Skeletal muscle satellite cell (primary cell): ENCODE data around the gene VSIR.

Experiments
- H3K27me3 ChIP-seq: 2 replicates; pipeline ENCODE4 v1.7.0; 2013; ENCODE audit warnings: low read length; ENCODE audit not compliant: control insufficient read depth, insufficient read depth
- H3K36me3 ChIP-seq: 2 replicates; pipeline ENCODE4 v1.7.0; 2013; ENCODE audit warnings: mild to moderate bottlenecking, control low read depth, low read length; ENCODE audit not compliant: insufficient read depth
- H3K4me1 ChIP-seq: 2 replicates; pipeline ENCODE4 v1.7.0; 2013; ENCODE audit warnings: low read length; ENCODE audit not compliant: control insufficient read depth, insufficient read depth
- H3K4me2 ChIP-seq: 2 replicates; pipeline ENCODE4 v1.7.0; 2013; ENCODE audit warnings: mild to moderate bottlenecking, low read length
- H3K4me3 ChIP-seq: 2 replicates; pipeline ENCODE4 v1.7.0; 2013; ENCODE audit warnings: low read length
- H3K9ac ChIP-seq: 2 replicates; pipeline ENCODE4 v1.7.0; 2013; ENCODE audit warnings: mild to moderate bottlenecking, low read depth, low read length, moderate library complexity
- H3K9me3 ChIP-seq: replicated peaks from 2 replicates; pipeline ENCODE4 v1.7.0; 2013; ENCODE audit warnings: mild to moderate bottlenecking, control low read depth, low read length

The VSIR gene

DNA sequence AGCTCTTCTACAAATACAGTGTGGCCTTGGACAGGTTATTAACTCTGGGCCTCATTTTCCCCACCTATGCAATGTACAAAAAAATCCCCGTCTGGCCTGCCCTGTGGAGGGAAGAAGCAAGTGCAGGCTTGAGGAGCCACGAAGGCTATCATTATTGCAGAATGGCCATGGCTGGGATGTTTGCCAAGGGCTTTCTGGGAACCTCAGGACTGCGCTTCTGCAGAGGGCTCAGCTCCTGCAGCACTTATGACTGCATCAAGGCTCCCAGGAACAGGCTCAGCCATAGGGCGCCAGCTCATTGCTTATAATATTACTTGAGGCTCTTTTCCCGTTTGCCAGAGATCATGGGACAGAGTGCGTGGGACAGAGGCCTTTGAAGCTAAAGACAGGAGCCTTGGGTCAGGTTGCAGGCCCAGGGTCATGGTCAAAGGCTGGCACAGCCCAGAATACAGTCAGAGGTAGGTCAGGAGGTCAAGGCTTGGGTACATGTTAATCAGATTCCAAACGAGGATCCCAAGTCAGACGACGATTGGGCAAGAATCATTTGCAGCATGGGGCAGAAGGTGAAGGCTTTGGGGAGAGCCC lies 33.2 kb downstream of the VSIR start:
- H3K9ac ChIP-seq = no peak overlapping the region
- H3K4me2 ChIP-seq = no peak overlapping the region
- H3K4me3 ChIP-seq = no peak overlapping the region
- no peaks in the 10 kb centered on the region for H3K9me3 ChIP-seq
- H3K27me3 ChIP-seq = no peaks in the 10 kb centered on the region
- H3K4me1 ChIP-seq = no peaks in the 10 kb centered on the region
- H3K36me3 ChIP-seq = no peaks in the 10 kb centered on the region

DNA sequence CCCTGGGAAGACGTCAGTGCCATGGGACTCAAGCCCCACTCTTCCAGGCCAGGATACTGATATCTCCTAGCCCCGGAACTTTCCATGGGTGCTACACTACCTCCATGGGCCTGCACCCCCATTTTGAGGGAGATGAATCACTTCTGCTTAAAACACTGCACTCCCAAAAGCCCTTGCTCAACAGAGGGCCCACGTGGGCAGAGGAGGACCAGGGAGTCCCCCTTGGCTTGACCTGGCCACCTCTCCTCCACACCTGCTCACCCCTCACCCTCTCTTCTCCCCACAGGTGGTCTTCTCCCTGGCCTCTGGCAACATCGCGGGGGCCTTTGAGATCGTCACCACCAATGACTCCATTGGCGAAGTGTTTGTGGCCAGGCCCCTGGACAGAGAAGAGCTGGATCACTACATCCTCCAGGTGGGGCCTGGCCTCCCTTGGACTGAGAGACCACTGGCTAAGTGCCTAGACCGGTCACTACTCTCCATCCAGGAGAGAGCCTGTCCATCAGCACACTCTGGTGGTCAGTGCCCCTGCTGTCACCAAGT lies 33.9 kb downstream of the VSIR start:
- no peaks in the 10 kb centered on the region for H3K9me3 ChIP-seq
- no peak overlapping the region for H3K4me2 ChIP-seq
- no peak overlapping the region for H3K4me3 ChIP-seq
- H3K36me3 ChIP-seq = no peaks in the 10 kb centered on the region
- peaks cover 2% of the 10 kb centered on the region for H3K27me3 ChIP-seq
- no peaks in the 10 kb centered on the region for H3K4me1 ChIP-seq
- H3K9ac ChIP-seq = no peak overlapping the region

DNA sequence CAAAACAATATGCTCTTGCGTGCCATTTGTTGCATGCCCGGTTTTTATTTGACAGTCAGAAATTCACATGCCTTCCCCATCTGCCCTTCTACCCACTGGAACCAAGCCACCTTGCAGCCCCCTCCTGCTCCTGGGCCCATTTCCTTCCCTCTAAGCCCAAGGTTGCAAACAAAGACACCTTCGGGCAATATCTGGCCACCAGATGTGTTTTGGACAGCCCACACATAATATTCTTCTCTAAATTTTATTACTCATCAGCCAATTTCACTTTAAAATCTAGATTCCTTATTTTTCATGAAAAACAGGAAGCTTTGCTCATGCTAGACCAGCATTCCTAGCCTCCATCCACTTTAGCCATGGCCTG lies 35.5 kb downstream of the VSIR start:
- H3K36me3 ChIP-seq = no peaks in the 10 kb centered on the region
- peaks cover 12% of the 10 kb centered on the region for H3K27me3 ChIP-seq
- H3K4me2 ChIP-seq = no peak overlapping the region
- H3K9ac ChIP-seq = no peak overlapping the region
- no peak overlapping the region for H3K4me3 ChIP-seq
- H3K4me1 ChIP-seq = no peaks in the 10 kb centered on the region
- H3K9me3 ChIP-seq = no peaks in the 10 kb centered on the region

DNA sequence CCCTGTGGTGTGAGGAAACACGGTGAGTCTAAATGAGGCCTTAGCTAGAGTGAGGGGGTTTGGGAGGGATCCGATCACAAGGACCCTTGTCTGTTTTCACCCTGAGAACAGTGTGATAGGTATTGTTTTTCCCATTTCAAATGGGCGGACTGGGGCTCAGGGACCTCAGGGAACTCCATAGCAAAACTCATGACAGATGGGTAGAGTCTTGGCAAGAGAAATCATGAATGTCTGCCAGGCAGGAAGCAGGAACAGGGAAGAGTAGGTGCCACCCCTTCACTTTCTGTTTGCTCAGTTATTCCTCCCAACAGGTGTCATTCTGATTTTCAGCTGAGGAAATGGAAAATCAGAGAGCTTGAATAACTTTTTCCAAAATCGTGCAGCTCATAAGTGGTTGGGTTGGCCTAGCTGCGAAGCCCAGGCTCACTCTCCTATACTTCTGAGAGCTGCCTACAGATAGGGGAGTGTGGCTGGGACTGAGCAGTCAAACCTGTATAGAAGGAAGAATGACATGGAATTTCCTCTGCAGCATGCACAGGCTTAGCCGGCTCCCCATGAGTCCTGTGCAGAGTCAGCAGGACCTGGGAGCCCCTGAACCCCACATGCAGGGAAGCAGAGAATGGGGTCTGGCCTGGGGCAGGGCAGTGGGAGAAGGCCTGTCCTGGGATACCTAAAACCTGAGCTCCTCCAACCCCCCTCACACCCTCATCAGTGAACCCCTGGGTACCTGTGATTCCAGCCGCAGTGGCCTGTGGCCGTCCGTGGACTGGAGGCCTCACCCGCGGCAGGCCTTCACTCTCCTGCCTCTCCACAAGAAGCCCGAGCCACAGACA lies 36.1 kb downstream of the VSIR start:
- Histone ChIP-seq H3K36me3 (no peaks in the 10 kb centered on the region), H3K9ac (no peak overlapping the region), H3K4me3 (no peak overlapping the region), H3K4me1 (no peaks in the 10 kb centered on the region), H3K4me2 (no peak overlapping the region), H3K27me3 (peaks cover 15% of the 10 kb centered on the region), H3K9me3 (no peaks in the 10 kb centered on the region)

DNA sequence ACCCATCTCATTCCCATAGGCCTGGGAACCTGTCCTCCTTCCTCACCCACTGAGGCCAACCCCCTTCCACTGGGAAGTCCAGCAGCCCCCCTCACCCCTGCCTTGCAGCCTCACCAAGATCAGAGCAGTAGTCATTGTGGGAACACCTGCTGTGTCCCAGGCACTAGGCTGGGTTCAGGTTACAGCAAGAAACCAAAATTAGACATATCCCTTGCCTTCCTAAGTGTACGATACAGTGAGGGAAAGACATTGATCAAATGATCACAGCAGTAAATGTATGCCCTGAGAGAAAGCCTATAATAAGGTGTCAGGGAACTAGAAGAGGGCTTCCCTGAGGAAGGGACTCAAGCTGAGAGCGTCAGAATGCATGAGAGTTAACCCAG lies 36.8 kb downstream of the VSIR start:
- Histone ChIP-seq H3K4me3 (no peak overlapping the region), H3K9ac (no peak overlapping the region), H3K36me3 (no peaks in the 10 kb centered on the region), H3K4me1 (no peaks in the 10 kb centered on the region), H3K27me3 (peaks cover 17% of the 10 kb centered on the region), H3K4me2 (no peak overlapping the region), H3K9me3 (no peaks in the 10 kb centered on the region)

DNA sequence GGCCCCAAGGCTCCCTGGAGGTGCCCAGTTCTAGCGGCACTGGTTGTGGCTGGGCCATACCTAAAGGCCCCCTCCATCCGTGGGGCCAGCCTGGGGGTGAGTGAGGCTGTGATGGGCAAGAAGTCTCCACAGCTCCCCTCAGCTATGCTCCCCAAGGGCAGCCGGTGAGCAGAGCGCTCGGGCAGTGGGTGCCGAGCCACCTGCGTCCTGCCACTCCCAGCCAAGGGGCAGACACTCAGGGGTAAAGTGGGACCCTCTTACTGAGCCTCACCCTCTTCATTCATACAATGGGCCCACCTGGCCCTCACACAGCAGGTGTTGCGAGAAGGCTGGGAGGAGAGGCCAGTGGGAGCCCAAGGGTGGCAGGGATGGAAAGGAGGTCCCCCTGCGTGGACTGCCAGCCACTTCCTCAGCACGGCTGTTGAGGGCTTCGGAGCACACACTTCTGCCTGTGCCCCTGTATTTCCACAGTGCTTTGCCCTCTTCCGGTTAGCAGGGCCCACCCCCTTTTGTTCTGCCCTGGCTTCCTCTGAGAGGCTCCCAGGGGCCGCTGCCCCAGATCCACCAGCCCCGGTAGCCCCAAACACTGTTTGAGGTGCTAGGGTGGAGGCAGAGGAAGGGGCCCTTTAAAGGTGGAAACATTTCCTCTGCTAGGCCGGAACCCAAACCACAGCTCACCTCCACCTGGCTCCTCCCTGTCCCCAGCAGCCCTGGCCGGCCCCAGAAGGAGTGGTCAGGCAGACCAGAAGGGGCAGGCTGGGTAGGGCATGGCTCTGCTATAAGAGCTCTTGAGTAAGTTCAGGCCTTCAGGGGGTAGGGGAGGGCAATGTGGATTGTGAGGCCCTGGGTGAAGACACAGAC lies 37.4 kb downstream of the VSIR start:
- no peaks in the 10 kb centered on the region for H3K9me3 ChIP-seq
- H3K27me3 ChIP-seq = peaks cover 21% of the 10 kb centered on the region
- H3K9ac ChIP-seq = no peak overlapping the region
- no peak overlapping the region for H3K4me3 ChIP-seq
- H3K4me2 ChIP-seq = no peak overlapping the region
- no peaks in the 10 kb centered on the region for H3K4me1 ChIP-seq
- no peaks in the 10 kb centered on the region for H3K36me3 ChIP-seq

DNA sequence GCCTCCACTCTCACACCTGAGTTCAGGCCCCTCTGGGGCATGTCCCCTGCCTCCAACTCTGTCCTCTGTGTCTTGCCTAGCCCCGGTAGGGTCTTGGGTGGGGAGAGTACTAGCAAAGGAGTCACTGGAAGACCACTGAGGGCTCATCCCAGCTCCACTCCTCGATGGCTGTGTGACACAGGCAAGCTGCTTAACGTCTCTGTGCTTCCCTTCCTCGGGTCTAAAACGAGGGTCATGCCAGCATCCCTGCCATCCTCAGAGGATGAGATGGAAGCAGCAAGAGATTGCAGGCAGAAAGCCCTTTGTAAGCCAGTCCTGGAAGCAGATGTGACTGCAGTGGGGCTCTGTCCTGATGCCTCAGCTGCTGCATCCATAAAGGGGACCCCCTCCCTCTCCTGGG lies 38.5 kb downstream of the VSIR start:
- H3K4me1 ChIP-seq = no peaks in the 10 kb centered on the region
- H3K36me3 ChIP-seq = no peaks in the 10 kb centered on the region

DNA sequence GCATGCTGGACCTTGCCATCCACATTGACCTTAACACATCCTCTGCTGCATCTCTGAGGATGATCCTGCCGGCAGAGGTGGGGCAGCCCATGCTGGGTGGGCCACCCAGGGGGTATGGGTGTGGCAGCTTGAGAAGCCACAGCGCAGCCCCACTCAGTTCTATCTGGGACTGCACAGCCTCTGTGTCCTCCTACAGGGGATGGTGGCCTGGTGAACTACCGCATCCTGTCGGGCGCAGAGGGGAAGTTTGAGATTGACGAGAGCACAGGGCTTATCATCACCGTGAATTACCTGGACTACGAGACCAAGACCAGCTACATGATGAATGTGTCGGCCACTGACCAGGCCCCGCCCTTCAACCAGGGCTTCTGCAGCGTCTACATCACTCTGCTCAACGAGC lies 41.5 kb downstream of the VSIR start:
- Histone ChIP-seq H3K9me3 (no peaks in the 10 kb centered on the region), H3K36me3 (no peaks in the 10 kb centered on the region), H3K4me2 (no peak overlapping the region), H3K9ac (no peak overlapping the region), H3K27me3 (peaks cover 38% of the 10 kb centered on the region), H3K4me1 (peaks cover 6% of the 10 kb centered on the region), H3K4me3 (no peak overlapping the region)

More for the DNA sequence above, 38.5 kb downstream of the VSIR start:
- no peak overlapping the region for H3K4me2 ChIP-seq
- H3K9me3 ChIP-seq = no peaks in the 10 kb centered on the region
- peaks cover 21% of the 10 kb centered on the region for H3K27me3 ChIP-seq
- no peak overlapping the region for H3K4me3 ChIP-seq
- no peak overlapping the region for H3K9ac ChIP-seq

DNA sequence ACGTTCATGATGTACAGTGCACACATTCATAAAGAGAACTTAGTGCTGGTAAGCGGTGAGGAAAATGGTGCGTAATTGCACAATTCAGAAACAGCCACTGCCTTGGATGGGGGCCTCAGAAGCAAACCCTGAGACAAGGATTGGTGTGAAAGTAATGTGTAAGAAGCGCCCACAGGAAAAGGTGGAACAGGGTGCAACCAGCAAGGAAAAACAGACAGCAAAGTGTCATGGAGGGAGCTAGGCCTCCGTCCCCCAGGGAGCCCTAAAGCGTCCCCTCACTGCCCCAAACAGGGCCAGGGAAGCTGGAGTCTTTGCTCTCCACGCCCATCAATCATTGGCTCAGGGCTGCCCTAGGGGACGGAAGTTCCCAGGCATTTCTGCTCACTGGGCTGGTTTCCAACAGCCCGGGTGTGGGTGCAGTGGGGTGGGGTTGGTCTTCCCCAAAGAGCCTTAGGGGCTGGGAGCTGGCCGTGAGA lies 44.1 kb downstream of the VSIR start:
- Histone ChIP-seq H3K9ac (no peak overlapping the region), H3K4me2 (no peak overlapping the region), H3K4me1 (peaks cover 6% of the 10 kb centered on the region), H3K36me3 (no peaks in the 10 kb centered on the region), H3K27me3 (peaks cover 42% of the 10 kb centered on the region), H3K4me3 (no peak overlapping the region), H3K9me3 (no peaks in the 10 kb centered on the region)

DNA sequence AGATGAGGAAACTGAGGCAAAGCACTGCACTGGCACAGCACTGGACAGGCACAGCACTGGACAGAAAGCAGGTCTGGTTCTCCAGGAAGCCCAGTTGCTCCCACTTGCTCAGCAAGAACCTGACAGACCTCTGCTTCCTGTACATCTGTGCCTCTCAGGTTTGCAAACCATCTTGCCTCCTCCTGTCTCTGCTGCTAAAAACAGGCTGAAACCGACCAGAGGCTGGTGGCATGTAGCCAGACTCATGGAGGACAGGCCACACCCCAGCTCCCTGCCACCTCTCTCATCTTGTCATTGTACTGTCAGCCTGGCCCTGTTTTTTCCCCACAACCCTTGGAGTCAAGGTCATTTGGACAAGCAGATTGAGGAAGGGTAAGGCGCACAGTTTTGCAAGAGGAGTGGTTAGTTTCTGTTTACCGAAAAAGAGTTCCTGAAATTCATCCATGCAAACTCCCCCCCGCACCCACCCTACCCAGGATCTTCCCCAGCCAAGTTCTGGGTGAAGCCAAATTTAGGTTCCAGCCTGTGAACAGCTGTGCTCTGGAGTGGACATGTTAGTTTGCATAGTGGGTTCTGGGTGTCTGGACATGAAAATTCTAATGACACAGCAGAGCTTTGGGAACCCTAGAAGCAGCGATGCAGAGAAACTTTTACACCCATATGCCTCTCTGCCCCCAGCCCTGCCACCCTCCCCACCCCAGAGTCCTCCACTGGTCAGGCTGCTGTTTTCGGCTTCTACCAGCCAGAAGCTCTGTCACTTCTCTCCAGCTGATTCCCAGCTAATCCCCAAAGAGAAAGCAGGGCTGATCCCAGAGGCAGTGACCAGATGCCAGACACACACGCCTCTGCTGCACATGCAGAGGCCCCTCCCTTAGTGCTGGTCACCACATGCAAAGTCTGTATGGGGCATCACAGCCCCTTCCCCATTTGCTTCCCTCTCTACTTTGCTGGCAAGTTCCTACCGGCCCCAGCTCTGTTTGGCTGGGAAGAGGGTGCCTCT lies 45.3 kb downstream of the VSIR start:
- H3K4me3 ChIP-seq = no peak overlapping the region
- H3K4me1 ChIP-seq = peaks cover 6% of the 10 kb centered on the region
- peak overlapping the region; percentile 10 for H3K4me2 ChIP-seq
- H3K9ac ChIP-seq = no peak overlapping the region
- no peaks in the 10 kb centered on the region for H3K36me3 ChIP-seq
- H3K9me3 ChIP-seq = no peaks in the 10 kb centered on the region
- peaks cover 35% of the 10 kb centered on the region for H3K27me3 ChIP-seq
